WTC11 (cell line): ENCODE results near the gene DEPDC5. TPM values are rescaled to one million over a fixed set of nuclear protein-coding genes. Genes with fewer than 3 reads are reported as not detected.

ENCODE experiments used
- ATAC-seq: fragments of 200-7000 bp; cut with Tn5 transposase; 2 replicates; pipeline ENCODE4 v1.10.0; 2021; ENCODE audit warnings: mild to moderate bottlenecking, moderate library complexity
- CTCF ChIA-PET: fragments of 300-600 bp; sonication (Branson Sonifier 250); formaldehyde crosslinking; loops from one replicate; lab custom pipeline; 2021; ENCODE audit warnings: antibody characterized with exemption; lab: Charles Lee
- POLR2A ChIA-PET: fragments of 350-600 bp; sonication (Branson Sonifier 250); formaldehyde crosslinking; loops from one replicate; lab custom pipeline; 2021; ENCODE audit warnings: antibody characterized with exemption; lab: Charles Lee
- DNase-seq: peaks from one replicate; pipeline ENCODE4 v3.0.0; 2021; ENCODE audit warnings: low spot score
- H3K27ac Mint-ChIP-seq: 2 replicates; pipeline ENCODE4 v1.8.0; 2021; ENCODE audit warnings: mixed read lengths
- H3K27me3 Mint-ChIP-seq: 2 replicates; pipeline ENCODE4 v1.8.0; 2021; ENCODE audit warnings: low read depth, mild to moderate bottlenecking, moderate library complexity, mixed read lengths
- H3K36me3 Mint-ChIP-seq: 2 replicates; pipeline ENCODE4 v1.8.0; 2021; ENCODE audit warnings: mixed read lengths
- H3K4me1 Mint-ChIP-seq: 2 replicates; pipeline ENCODE4 v1.8.0; 2022; ENCODE audit warnings: mixed read lengths
- H3K4me3 Mint-ChIP-seq: 2 replicates; pipeline ENCODE4 v1.8.0; 2021; ENCODE audit warnings: mild to moderate bottlenecking, moderate library complexity, mixed read lengths
- H3K9me3 Mint-ChIP-seq: 2 replicates; pipeline ENCODE4 v1.8.0; 2021; ENCODE audit warnings: mixed read lengths
- CREM ChIP-seq: sonication (generic); formaldehyde crosslinking; IDR thresholded peaks from 2 replicates; pipeline ENCODE4 v1.8.1; 2022; ENCODE audit warnings: mild to moderate bottlenecking, missing genetic modification reagents, moderate library complexity
- GABPB1 ChIP-seq: sonication (generic); formaldehyde crosslinking; IDR thresholded peaks from 2 replicates; pipeline ENCODE4 v1.8.1; 2023; ENCODE audit warnings: mild to moderate bottlenecking, missing genetic modification reagents
- IRF2 ChIP-seq: sonication (generic); formaldehyde crosslinking; IDR thresholded peaks from 2 replicates; pipeline ENCODE4 v1.8.0; 2022; ENCODE audit warnings: low read depth, missing genetic modification reagents, borderline replicate concordance
- MYBL2 ChIP-seq: sonication (generic); formaldehyde crosslinking; IDR thresholded peaks from 2 replicates; pipeline ENCODE4 v1.8.1; 2023; ENCODE audit warnings: mild to moderate bottlenecking, moderate library complexity, missing genetic modification reagents
- NFYB ChIP-seq: sonication (generic); formaldehyde crosslinking; conservative IDR thresholded peaks from 2 replicates; pipeline ENCODE4 v1.8.0; 2022; ENCODE audit warnings: low read depth, missing genetic modification reagents
- NR3C1 ChIP-seq: sonication (generic); formaldehyde crosslinking; conservative IDR thresholded peaks from 2 replicates; pipeline ENCODE4 v1.8.1; 2023; ENCODE audit warnings: low read depth, mild to moderate bottlenecking, missing genetic modification reagents
- RORB ChIP-seq: fragments of 250-450 bp; sonication (Bioruptor Pico); IDR thresholded peaks from 2 replicates; pipeline ENCODE4 v1.9.0; 2021; ENCODE audit warnings: mild to moderate bottlenecking
- SMAD3 ChIP-seq: sonication (generic); formaldehyde crosslinking; IDR thresholded peaks from 2 replicates; pipeline ENCODE4 v1.8.0; 2022; ENCODE audit warnings: missing genetic modification reagents, mild to moderate bottlenecking, borderline replicate concordance
- USF1 ChIP-seq: sonication (generic); formaldehyde crosslinking; IDR thresholded peaks from 2 replicates; pipeline ENCODE4 v1.8.0; 2022; ENCODE audit warnings: mild to moderate bottlenecking, missing genetic modification reagents
- ZNF219 ChIP-seq: sonication (generic); formaldehyde crosslinking; IDR thresholded peaks from 2 replicates; pipeline ENCODE4 v1.8.0; 2023; ENCODE audit warnings: missing genetic modification reagents, mild to moderate bottlenecking, borderline replicate concordance
- ZNF232 ChIP-seq: sonication (generic); formaldehyde crosslinking; IDR thresholded peaks from 2 replicates; pipeline ENCODE4 v1.8.0; 2022; ENCODE audit warnings: mild to moderate bottlenecking, missing genetic modification reagents
- ZNF281 ChIP-seq: sonication (generic); formaldehyde crosslinking; IDR thresholded peaks from 2 replicates; pipeline ENCODE4 v1.8.0; 2023; ENCODE audit warnings: mild to moderate bottlenecking, missing genetic modification reagents
- ZNF425 ChIP-seq: fragments of 250-450 bp; sonication (Bioruptor Pico); conservative IDR thresholded peaks from 2 replicates; pipeline ENCODE4 v1.9.0; 2021; ENCODE audit warnings: mild to moderate bottlenecking
- total RNA-seq: library from RNA; stranded (reverse); gene quantifications from 3 replicates; pipeline ENCODE4 v1.2.3, GENCODE V29; 2021
- TF ChIP-seq, protein P1 (sequence below): fragments of 250-450 bp; sonication (Bioruptor Pico); IDR thresholded peaks from 2 replicates; pipeline ENCODE4 v1.9.0; 2021; ENCODE audit warnings: mild to moderate bottlenecking, borderline replicate concordance
- TF ChIP-seq, protein P2 (sequence below): sonication (generic); formaldehyde crosslinking; IDR thresholded peaks from 2 replicates; pipeline ENCODE4 v1.8.1; 2022; ENCODE audit warnings: low read depth, mild to moderate bottlenecking, moderate library complexity, missing genetic modification reagents, borderline replicate concordance
- TF ChIP-seq, protein P3 (sequence below): fragments of 250-450 bp; sonication (Bioruptor Pico); IDR thresholded peaks from 2 replicates; pipeline ENCODE4 v1.9.0; 2021; ENCODE audit warnings: mild to moderate bottlenecking
- TF ChIP-seq, protein P4 (sequence below): fragments of 250-450 bp; sonication (Bioruptor Pico); IDR thresholded peaks from 2 replicates; pipeline ENCODE4 v1.9.0; 2021; ENCODE audit warnings: mild to moderate bottlenecking

DEPDC5 gene
- total RNA-seq, 1 experiment from 2014 or later: 40.5 TPM

GRCh38 chr22:31733580-31734079, 20.2 kb upstream of the DEPDC5 start (continued):
- TF ChIP-seq ZNF281 (CRISPR knock-in tag) (no peak), MYBL2 (CRISPR knock-in tag) (no peak), CREM (no peak)

GRCh38 chr22:31734512-31734911, 19.3 kb upstream of the DEPDC5 start:
- no peak for TF ChIP-seq ZNF425
- no peak for TF ChIP-seq USF1 (CRISPR knock-in tag)
- no peak for TF ChIP-seq ZNF219 (CRISPR knock-in tag)
- TF ChIP-seq, protein P1, sequence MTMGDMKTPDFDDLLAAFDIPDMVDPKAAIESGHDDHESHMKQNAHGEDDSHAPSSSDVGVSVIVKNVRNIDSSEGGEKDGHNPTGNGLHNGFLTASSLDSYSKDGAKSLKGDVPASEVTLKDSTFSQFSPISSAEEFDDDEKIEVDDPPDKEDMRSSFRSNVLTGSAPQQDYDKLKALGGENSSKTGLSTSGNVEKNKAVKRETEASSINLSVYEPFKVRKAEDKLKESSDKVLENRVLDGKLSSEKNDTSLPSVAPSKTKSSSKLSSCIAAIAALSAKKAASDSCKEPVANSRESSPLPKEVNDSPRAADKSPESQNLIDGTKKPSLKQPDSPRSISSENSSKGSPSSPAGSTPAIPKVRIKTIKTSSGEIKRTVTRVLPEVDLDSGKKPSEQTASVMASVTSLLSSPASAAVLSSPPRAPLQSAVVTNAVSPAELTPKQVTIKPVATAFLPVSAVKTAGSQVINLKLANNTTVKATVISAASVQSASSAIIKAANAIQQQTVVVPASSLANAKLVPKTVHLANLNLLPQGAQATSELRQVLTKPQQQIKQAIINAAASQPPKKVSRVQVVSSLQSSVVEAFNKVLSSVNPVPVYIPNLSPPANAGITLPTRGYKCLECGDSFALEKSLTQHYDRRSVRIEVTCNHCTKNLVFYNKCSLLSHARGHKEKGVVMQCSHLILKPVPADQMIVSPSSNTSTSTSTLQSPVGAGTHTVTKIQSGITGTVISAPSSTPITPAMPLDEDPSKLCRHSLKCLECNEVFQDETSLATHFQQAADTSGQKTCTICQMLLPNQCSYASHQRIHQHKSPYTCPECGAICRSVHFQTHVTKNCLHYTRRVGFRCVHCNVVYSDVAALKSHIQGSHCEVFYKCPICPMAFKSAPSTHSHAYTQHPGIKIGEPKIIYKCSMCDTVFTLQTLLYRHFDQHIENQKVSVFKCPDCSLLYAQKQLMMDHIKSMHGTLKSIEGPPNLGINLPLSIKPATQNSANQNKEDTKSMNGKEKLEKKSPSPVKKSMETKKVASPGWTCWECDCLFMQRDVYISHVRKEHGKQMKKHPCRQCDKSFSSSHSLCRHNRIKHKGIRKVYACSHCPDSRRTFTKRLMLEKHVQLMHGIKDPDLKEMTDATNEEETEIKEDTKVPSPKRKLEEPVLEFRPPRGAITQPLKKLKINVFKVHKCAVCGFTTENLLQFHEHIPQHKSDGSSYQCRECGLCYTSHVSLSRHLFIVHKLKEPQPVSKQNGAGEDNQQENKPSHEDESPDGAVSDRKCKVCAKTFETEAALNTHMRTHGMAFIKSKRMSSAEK: no peak
- TF ChIP-seq IRF2 (CRISPR knock-in tag): no peak
- no peak for TF ChIP-seq NFYB
- ChIA-PET POLR2A (interaction anchor here (0.6 kb wide), 1 partner anchor 144 kb away, joined by 3 read pairs; no protein-coding TSS in a partner anchor), CTCF (interaction anchor here (0.8 kb wide), 1 partner anchor 69 kb away, joined by 3 read pairs; no protein-coding TSS in a partner anchor)
- no peak for ATAC-seq
- peaks cover 33% of the 10 kb centered on the region for H3K36me3 Mint-ChIP-seq
- DNase-seq: no peak
- no peaks in the 10 kb centered on the region for H3K9me3 Mint-ChIP-seq
- peaks cover 3% of the 10 kb centered on the region; the same call in 1 of the 2 replicates for H3K4me1 Mint-ChIP-seq
- peak overlapping the region; percentile 77; the same call in 1 of the 2 replicates for H3K27ac Mint-ChIP-seq
- H3K4me3 Mint-ChIP-seq: no peak overlapping the region
- no peaks in the 10 kb centered on the region for H3K27me3 Mint-ChIP-seq

GRCh38 chr22:31736458-31736857, 17.4 kb upstream of the DEPDC5 start:
- no peaks in the 10 kb centered on the region for H3K9me3 Mint-ChIP-seq
- TF ChIP-seq SMAD3: no peak
- TF ChIP-seq NR3C1 (CRISPR knock-in tag): no peak
- TF ChIP-seq, protein P2, sequence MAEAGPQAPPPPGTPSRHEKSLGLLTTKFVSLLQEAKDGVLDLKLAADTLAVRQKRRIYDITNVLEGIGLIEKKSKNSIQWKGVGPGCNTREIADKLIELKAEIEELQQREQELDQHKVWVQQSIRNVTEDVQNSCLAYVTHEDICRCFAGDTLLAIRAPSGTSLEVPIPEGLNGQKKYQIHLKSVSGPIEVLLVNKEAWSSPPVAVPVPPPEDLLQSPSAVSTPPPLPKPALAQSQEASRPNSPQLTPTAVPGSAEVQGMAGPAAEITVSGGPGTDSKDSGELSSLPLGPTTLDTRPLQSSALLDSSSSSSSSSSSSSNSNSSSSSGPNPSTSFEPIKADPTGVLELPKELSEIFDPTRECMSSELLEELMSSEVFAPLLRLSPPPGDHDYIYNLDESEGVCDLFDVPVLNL (CRISPR knock-in tag): no peak
- TF ChIP-seq, protein P3, sequence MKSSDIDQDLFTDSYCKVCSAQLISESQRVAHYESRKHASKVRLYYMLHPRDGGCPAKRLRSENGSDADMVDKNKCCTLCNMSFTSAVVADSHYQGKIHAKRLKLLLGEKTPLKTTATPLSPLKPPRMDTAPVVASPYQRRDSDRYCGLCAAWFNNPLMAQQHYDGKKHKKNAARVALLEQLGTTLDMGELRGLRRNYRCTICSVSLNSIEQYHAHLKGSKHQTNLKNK: no peak
- TF ChIP-seq GABPB1 (CRISPR knock-in tag): no peak
- TF ChIP-seq, protein P4, sequence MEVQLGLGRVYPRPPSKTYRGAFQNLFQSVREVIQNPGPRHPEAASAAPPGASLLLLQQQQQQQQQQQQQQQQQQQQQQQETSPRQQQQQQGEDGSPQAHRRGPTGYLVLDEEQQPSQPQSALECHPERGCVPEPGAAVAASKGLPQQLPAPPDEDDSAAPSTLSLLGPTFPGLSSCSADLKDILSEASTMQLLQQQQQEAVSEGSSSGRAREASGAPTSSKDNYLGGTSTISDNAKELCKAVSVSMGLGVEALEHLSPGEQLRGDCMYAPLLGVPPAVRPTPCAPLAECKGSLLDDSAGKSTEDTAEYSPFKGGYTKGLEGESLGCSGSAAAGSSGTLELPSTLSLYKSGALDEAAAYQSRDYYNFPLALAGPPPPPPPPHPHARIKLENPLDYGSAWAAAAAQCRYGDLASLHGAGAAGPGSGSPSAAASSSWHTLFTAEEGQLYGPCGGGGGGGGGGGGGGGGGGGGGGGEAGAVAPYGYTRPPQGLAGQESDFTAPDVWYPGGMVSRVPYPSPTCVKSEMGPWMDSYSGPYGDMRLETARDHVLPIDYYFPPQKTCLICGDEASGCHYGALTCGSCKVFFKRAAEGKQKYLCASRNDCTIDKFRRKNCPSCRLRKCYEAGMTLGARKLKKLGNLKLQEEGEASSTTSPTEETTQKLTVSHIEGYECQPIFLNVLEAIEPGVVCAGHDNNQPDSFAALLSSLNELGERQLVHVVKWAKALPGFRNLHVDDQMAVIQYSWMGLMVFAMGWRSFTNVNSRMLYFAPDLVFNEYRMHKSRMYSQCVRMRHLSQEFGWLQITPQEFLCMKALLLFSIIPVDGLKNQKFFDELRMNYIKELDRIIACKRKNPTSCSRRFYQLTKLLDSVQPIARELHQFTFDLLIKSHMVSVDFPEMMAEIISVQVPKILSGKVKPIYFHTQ (CRISPR knock-in tag): no peak
- TF ChIP-seq USF1 (CRISPR knock-in tag): no peak
- no peak for TF ChIP-seq RORB (CRISPR knock-in tag)
- no peak for TF ChIP-seq ZNF232 (CRISPR knock-in tag)

More at GRCh38 chr22:31736458-31736857, 17.4 kb upstream of the DEPDC5 start:
- Mint-ChIP-seq H3K4me1 (no peaks in the 10 kb centered on the region), H3K27me3 (no peaks in the 10 kb centered on the region), H3K36me3 (peaks cover 42% of the 10 kb centered on the region), H3K4me3 (no peak overlapping the region), H3K27ac (no peak overlapping the region; the same call in 1 of the 2 replicates)
- ATAC-seq (no peak), DNase-seq (no peak)
- ChIA-PET CTCF (no interaction called here), POLR2A (no interaction called here)
